GM21619 (cell line): Measurements from ENCODE around the gene MOB1B.
"Not testable (repeated sequence)": the region's sequence is repeated elsewhere in the genome, so short reads cannot be mapped to it uniquely, and the experiment has no call there.

ENCODE experiments used
- ATAC-seq: cut with Tn5 transposase; IDR thresholded peaks from one replicate; pipeline ENCODE4 v1.9.1; 2021; ENCODE audit not compliant: unreplicated experiment

The MOB1B gene

GRCh38 chr4:71005025-71005424 is 102.9 kb downstream of the MOB1B start:
- ATAC-seq = not testable (repeated sequence)

- ATAC-seq = peak; percentile 78
Measured at GRCh38 chr4:71006203-71006907, 104.2 kb downstream of the MOB1B start.

GRCh38 chr4:71008196-71008595 is 106.0 kb downstream of the MOB1B start:
- ATAC-seq = no peak

- ATAC-seq = no peak
Measured at GRCh38 chr4:71009086-71009485, 106.9 kb downstream of the MOB1B start.

GRCh38 chr4:71009890-71010588 is 107.9 kb downstream of the MOB1B start:
- peak; percentile 45 for ATAC-seq

GRCh38 chr4:71011451-71011850 is 109.3 kb downstream of the MOB1B start:
- no peak for ATAC-seq

- not testable (repeated sequence) for ATAC-seq
Measured at GRCh38 chr4:71017391-71017790, 115.2 kb downstream of the MOB1B start.

GRCh38 chr4:71020611-71021010 is 118.4 kb downstream of the MOB1B start:
- no peak for ATAC-seq

- ATAC-seq = no peak
Measured at GRCh38 chr4:71025654-71026053, 123.5 kb downstream of the MOB1B start.

- no peak for ATAC-seq
Measured at GRCh38 chr4:71026086-71026485, 123.9 kb downstream of the MOB1B start.

- no peak for ATAC-seq
Measured at GRCh38 chr4:71027611-71028010, 125.4 kb downstream of the MOB1B start.

GRCh38 chr4:71029504-71029903 is 127.3 kb downstream of the MOB1B start:
- ATAC-seq = no peak

GRCh38 chr4:71032106-71032505 is 129.9 kb downstream of the MOB1B start:
- not testable (repeated sequence) for ATAC-seq
